ENCODE results near the gene DENR.
"Not testable (repeated sequence)": the region's sequence is repeated elsewhere in the genome, so short reads cannot be mapped to it uniquely, and the experiment has no call there.

DNA sequence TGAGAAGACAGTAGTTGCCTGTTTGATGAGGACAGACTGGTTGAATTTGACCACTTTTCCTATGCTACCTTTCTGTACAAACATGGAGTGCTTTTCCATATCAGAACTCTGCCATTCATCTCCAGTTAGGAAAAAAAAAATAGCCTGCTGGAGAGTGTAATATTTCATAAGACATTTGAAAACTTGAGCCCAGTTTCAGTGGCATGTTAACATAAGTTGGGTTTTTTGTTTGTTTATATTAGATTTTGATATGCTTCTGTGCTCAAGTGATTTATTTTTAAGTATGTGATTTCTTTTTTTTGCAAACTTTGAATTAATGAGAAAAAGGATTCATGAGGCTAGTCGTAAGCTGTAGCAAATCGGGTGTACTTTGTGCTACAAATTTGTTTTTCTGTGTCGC, 48.8 kb upstream of the DENR start:
- TF ChIP-seq, protein P1, sequence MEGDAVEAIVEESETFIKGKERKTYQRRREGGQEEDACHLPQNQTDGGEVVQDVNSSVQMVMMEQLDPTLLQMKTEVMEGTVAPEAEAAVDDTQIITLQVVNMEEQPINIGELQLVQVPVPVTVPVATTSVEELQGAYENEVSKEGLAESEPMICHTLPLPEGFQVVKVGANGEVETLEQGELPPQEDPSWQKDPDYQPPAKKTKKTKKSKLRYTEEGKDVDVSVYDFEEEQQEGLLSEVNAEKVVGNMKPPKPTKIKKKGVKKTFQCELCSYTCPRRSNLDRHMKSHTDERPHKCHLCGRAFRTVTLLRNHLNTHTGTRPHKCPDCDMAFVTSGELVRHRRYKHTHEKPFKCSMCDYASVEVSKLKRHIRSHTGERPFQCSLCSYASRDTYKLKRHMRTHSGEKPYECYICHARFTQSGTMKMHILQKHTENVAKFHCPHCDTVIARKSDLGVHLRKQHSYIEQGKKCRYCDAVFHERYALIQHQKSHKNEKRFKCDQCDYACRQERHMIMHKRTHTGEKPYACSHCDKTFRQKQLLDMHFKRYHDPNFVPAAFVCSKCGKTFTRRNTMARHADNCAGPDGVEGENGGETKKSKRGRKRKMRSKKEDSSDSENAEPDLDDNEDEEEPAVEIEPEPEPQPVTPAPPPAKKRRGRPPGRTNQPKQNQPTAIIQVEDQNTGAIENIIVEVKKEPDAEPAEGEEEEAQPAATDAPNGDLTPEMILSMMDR (optimal IDR thresholded peaks at IDR 0.05 in 1 of 3, IDR thresholded peaks at IDR 0.05 in 1 of 3, conservative IDR thresholded peaks at IDR 0.05 in 1 of 3; ENCODE audit: extremely low read depth in 1 of 3, insufficient read depth in 2 of 3, low read length in 3 of 3), result not testable (repeated sequence)
- not testable (repeated sequence) for TF ChIP-seq EZH2 (IDR thresholded peaks at IDR 0.05; ENCODE audit: low read length)
